Neural crest cell (in vitro differentiated cells): ENCODE measurements around the gene BCR. TPM values are rescaled to one million over a fixed set of nuclear protein-coding genes. Genes with fewer than 3 reads are reported as not detected.
A peak's percentile ranks its signal among the peaks of the same experiment; 100 is the strongest.

ENCODE experiments used
- DNase-seq: peaks from one replicate; pipeline ENCODE4 v3.0.0; 2021; ENCODE audit warnings: low read depth, mixed read lengths, low spot score
- H3K27ac Mint-ChIP-seq: one replicate; pipeline ENCODE4 v1.8.0; 2021; ENCODE audit warnings: mild to moderate bottlenecking, mixed read lengths; ENCODE audit not compliant: unreplicated experiment
- H3K27me3 Mint-ChIP-seq: 2 replicates; pipeline ENCODE4 v1.8.0; 2021; ENCODE audit warnings: low read depth, mild to moderate bottlenecking, mixed read lengths
- H3K36me3 Mint-ChIP-seq: 2 replicates; pipeline ENCODE4 v1.8.0; 2021; ENCODE audit warnings: low read depth, mild to moderate bottlenecking, mixed read lengths
- H3K4me1 Mint-ChIP-seq: 2 replicates; pipeline ENCODE4 v1.8.0; 2021; ENCODE audit warnings: mixed read lengths
- H3K4me3 Mint-ChIP-seq: one replicate; pipeline ENCODE4 v1.8.0; 2021; ENCODE audit warnings: mild to moderate bottlenecking, mixed read lengths
- H3K9me3 Mint-ChIP-seq: 2 replicates; pipeline ENCODE4 v1.8.0; 2021; ENCODE audit warnings: mixed read lengths
- CTCF ChIP-seq: fragments of 200-600 bp; sonication (generic); conservative IDR thresholded peaks from 2 replicates; pipeline ENCODE4 v1.5.0; 2021; ENCODE audit warnings: antibody characterized with exemption, mild to moderate bottlenecking
- total RNA-seq: library from RNA; stranded (reverse); gene quantifications from 2 replicates; pipeline ENCODE4 v1.2.1, GENCODE V29; 2021

Gene BCR
- total RNA-seq, 1 donor from 2014 or later: 54.2 TPM

DNA sequence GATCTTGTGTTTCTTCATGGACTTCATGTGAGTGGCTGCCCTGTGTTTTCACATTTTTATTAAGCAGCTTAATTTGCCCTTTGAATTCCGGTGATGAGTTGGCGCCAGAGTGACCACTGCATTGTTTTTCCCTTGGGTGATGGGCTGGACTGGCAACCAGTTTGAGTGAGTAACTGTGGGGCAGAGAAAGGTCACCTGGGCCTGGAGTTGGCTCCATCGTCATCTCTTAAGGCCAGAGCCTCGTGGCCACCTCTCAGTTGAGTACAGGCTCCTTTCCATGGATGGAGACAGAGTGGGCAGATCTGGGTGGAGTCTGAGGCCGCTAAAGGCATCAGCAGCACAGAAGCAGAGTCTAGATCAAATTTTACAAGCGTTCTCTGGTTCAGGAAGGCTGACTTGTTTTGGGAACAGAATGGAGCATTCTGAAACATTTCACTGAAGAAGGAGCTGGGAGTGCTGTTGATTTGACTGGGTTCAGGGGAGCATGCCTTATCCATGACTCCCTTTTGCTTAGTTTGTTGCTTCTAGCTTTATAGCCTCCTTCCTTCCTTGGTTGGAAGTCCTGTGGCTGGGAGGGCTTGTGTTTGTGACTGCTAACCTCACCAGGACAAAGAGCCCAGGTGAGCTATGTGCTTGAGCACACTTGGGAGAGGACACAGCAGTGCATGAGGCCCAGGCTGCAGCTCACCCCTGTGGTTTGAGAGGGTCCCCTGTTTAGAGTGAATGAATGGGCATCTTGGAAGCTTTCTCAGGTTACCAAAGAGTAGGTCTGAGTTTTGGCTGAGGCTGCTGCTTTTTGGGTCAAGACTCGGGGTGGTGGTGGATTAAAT lies 7.8 kb downstream of the BCR start:
- no peak for TF ChIP-seq CTCF
- H3K4me3 Mint-ChIP-seq: no peak overlapping the region
- H3K27me3 Mint-ChIP-seq: no peaks in the 10 kb centered on the region
- peaks cover 3% of the 10 kb centered on the region for H3K36me3 Mint-ChIP-seq
- no peak for DNase-seq
- peak overlapping the region; percentile 36 for H3K27ac Mint-ChIP-seq
- H3K4me1 Mint-ChIP-seq: peaks cover 47% of the 10 kb centered on the region
- H3K9me3 Mint-ChIP-seq: no peaks in the 10 kb centered on the region

DNA sequence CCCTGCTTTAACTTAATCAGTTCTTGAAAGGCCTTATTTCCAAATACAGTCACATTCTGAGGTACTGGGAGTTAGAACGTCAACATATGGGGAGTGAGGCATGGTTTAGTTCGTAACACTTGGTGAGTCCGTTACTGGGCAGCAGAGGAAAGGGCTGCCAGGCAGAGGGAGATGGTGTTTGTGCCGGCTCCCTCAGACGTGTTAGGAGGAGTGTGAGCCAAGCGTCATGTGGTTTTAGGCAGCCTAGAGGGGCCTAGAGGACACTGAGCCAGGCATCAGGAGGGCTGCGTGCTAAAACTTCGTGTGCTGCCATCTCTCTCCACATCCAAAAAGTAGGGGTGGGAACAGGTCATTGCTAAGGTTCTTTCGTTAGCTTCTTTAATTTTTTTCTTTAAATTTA lies 10.2 kb downstream of the BCR start:
- Mint-ChIP-seq H3K27ac (no peak overlapping the region), H3K9me3 (no peaks in the 10 kb centered on the region), H3K27me3 (no peaks in the 10 kb centered on the region), H3K36me3 (no peaks in the 10 kb centered on the region), H3K4me3 (no peak overlapping the region), H3K4me1 (peaks cover 35% of the 10 kb centered on the region)
- DNase-seq: no peak
- no peak for TF ChIP-seq CTCF

DNA sequence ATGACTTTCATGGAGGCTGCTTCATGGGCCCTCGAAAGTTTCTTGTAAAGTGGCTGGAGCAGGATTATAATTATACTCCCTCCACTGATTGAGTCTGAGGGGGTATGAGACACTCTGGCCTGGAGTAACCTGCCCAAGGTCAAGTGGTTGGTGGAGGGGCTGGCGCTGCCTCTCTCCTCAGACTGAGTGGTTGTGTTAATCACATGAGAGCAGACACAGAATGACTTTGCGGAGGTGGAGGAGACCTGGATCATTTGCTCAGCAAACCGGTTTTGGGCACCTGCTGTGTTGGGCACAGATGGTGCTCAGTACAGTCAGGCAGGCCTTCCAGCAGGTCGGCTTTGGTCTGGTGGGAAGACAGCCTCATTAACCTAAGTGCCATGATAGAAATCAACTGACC lies 11.8 kb downstream of the BCR start:
- no peak for DNase-seq
- no peaks in the 10 kb centered on the region for H3K27me3 Mint-ChIP-seq
- no peak for TF ChIP-seq CTCF
- H3K27ac Mint-ChIP-seq: no peak overlapping the region
- H3K4me1 Mint-ChIP-seq: peaks cover 27% of the 10 kb centered on the region
- no peak overlapping the region for H3K4me3 Mint-ChIP-seq
- H3K36me3 Mint-ChIP-seq: peaks cover 2% of the 10 kb centered on the region
- H3K9me3 Mint-ChIP-seq: no peaks in the 10 kb centered on the region

DNA sequence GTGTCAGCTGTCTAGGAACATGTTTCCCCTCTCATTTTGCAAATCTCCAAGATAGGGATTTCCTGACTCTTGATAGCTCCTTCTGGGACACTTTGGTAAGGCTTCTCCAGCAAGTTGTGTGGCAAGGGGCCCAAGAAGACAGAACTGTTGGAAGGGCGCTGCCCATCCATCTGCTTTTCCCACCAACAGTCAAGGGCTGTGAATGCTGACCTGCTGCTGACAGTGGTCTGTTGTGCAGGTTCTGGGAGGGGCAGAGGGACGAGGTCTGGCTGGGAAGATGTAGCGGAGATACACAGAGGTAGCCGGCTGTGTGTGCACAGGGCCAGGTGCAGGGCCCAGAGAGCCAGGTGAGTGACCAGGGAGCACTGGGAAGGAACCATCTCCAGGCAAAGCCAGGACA lies 12.2 kb downstream of the BCR start:
- Mint-ChIP-seq H3K36me3 (peaks cover 2% of the 10 kb centered on the region), H3K27me3 (no peaks in the 10 kb centered on the region), H3K9me3 (no peaks in the 10 kb centered on the region), H3K4me3 (no peak overlapping the region), H3K4me1 (peaks cover 28% of the 10 kb centered on the region), H3K27ac (peak overlapping the region; percentile 47)
- DNase-seq: no peak
- no peak for TF ChIP-seq CTCF

DNA sequence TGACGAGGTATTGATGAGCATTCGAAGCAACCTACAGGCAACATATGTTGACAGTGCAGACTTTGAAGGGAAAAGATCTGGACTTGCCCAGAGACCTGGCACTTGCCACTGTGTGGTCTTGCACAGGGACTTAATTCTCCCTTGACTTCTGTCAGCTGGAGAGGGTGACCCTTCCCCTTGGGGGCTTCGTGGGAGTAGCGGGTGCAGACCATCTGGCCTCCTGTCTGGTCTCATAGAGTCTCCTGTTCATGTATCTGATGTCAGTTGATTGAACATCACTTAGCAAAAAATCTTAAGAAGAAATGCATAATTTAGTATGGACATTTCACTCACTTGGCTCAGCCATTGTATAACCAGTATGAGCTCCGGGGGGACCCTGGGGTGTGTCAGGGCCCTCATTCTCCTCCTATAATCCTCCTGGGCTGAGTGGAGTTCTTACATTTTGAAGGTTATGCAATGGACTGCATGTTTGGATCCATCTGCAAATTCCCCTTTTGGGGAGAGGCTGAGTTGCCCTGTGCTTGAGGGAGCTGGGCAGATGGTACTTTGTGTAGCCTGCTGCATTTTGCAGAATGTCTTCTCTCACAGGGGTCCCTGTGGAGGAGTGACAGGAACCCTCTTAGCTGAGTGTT lies 13.0 kb downstream of the BCR start:
- H3K4me3 Mint-ChIP-seq: no peak overlapping the region
- H3K36me3 Mint-ChIP-seq: peaks cover 2% of the 10 kb centered on the region
- H3K27ac Mint-ChIP-seq: no peak overlapping the region
- H3K27me3 Mint-ChIP-seq: no peaks in the 10 kb centered on the region
- H3K9me3 Mint-ChIP-seq: no peaks in the 10 kb centered on the region
- H3K4me1 Mint-ChIP-seq: peaks cover 26% of the 10 kb centered on the region
- DNase-seq: no peak
- TF ChIP-seq CTCF: no peak
